Skeletal muscle tissue (tissue), 4 donors: ENCODE measurements around the gene NPIPA2. TPM values are rescaled to one million over a fixed set of nuclear protein-coding genes. Genes with fewer than 3 reads are reported as not detected.
"Not testable (repeated sequence)": the region's sequence is repeated elsewhere in the genome, so short reads cannot be mapped to it uniquely, and the experiment has no call there.

Experiments used
- H3K27ac ChIP-seq: one replicate; pipeline ENCODE4 v1.7.0; 2013; ENCODE audit warnings: mild to moderate bottlenecking, low read depth, low read length, inconsistent platforms
- H3K27me3 ChIP-seq, 3 donors: one replicate each; pipeline ENCODE4 v1.7.0; 2013; ENCODE audit warnings: low read length in 3 of 3; ENCODE audit not compliant: control insufficient read depth in 3 of 3, insufficient read depth in 3 of 3
- H3K36me3 ChIP-seq, 3 donors: one replicate each; pipeline ENCODE4 v1.7.0; 2013; ENCODE audit warnings: low read length in 3 of 3; ENCODE audit not compliant: control insufficient read depth in 3 of 3, insufficient read depth in 3 of 3
- H3K4me1 ChIP-seq, 3 donors: one replicate each; pipeline ENCODE4 v1.7.0; 2013; ENCODE audit warnings: low read length in 3 of 3, mild to moderate bottlenecking in 3 of 3; ENCODE audit not compliant: control insufficient read depth in 3 of 3, insufficient read depth in 3 of 3
- H3K4me3 ChIP-seq, 3 donors: one replicate each; pipeline ENCODE4 v1.7.0; 2013; ENCODE audit warnings: low read length in 3 of 3
- H3K9ac ChIP-seq, 3 donors: one replicate each; pipeline ENCODE4 v1.7.0; 2013; ENCODE audit warnings: low read length in 3 of 3, mild to moderate bottlenecking in 3 of 3, moderate library complexity in 2 of 3, low read depth in 1 of 3
- H3K9me3 ChIP-seq, 3 donors: one replicate each; pipeline ENCODE4 v1.7.0; 2013; ENCODE audit warnings: low read length in 3 of 3; ENCODE audit not compliant: control insufficient read depth in 3 of 3
- total RNA-seq: library from RNA; depleted of rRNA; stranded (reverse); fragments of >200 nt; gene quantifications from one replicate; pipeline ENCODE4 v1.2.3, GENCODE V29; 2014
- donor health status: Osteomylitis.

The NPIPA2 gene
- total RNA-seq = 1.6 TPM

DNA sequence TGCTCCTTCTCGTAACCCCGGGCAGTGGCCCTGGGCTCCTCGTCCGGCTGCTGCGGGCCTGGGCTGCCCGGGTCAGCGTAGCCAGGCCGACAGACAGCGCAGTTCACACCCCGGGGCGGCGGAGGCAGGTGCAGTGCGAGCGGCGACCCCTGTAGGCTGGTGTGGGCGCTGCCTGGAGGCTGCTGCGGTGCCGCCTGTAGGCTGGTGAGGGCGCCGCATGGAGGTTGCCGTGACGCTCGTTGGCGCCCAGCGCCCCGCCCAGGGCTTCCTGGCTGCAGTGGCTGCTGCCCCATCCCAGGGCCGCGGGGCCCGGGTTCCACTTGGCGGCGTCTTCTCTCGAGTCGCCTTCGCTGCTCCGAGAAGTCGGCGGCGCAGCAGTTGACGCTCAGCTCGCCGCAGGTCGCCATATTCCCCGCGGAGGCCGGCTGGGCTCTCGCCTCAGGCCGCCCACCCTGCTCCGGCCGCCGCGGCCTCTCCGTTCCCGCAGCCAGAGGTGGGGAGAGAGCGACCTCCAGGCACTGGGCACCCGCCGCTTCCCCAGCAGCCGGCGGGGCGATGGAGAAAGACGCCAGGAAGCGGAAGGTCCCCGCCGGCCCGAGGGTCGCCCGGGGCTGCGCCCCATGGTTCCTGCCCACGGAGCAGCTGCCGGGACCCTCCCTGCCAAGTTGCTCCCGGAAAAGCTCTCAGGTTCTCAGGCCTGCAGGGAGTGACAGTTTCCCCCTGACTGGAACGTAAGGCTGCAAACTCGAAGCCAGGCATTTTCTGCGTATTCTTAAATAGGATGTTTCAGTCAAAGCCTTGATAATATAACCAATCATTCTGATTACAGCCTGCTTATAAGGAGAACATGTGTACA lies at the start of gene NPIPA2:
Gene NPIPA2, plus strand, starts transcription at position 261 of the 856 bp plus-strand sequence. CDS start 5,533 bp downstream, outside the sequence.
- H3K9ac ChIP-seq, H3K4me1 ChIP-seq, H3K27me3 ChIP-seq, H3K4me3 ChIP-seq, H3K27ac ChIP-seq, H3K36me3 ChIP-seq, H3K9me3 ChIP-seq: not testable (repeated sequence)

GRCh38 chr16:14694129-14694528 lies 48.2 kb upstream of the NPIPA2 start, which contains the start of gene PLA2G10:
Gene PLA2G10, minus strand, starts transcription at chr16:14694308. Its CDS starts 79 bp downstream, at chr16:14694229.
- not testable (repeated sequence) for H3K27ac ChIP-seq, H3K36me3 ChIP-seq, H3K4me1 ChIP-seq, H3K27me3 ChIP-seq, H3K4me3 ChIP-seq, H3K9ac ChIP-seq, H3K9me3 ChIP-seq

- not testable (repeated sequence) for H3K27ac ChIP-seq, H3K9me3 ChIP-seq, H3K9ac ChIP-seq, H3K4me1 ChIP-seq, H3K36me3 ChIP-seq, H3K27me3 ChIP-seq, H3K4me3 ChIP-seq
Measured at GRCh38 chr16:14701859-14702258, 40.5 kb upstream of the NPIPA2 start.

GRCh38 chr16:14702672-14703071 lies 39.7 kb upstream of the NPIPA2 start:
- not testable (repeated sequence) for H3K4me1 ChIP-seq

DNA sequence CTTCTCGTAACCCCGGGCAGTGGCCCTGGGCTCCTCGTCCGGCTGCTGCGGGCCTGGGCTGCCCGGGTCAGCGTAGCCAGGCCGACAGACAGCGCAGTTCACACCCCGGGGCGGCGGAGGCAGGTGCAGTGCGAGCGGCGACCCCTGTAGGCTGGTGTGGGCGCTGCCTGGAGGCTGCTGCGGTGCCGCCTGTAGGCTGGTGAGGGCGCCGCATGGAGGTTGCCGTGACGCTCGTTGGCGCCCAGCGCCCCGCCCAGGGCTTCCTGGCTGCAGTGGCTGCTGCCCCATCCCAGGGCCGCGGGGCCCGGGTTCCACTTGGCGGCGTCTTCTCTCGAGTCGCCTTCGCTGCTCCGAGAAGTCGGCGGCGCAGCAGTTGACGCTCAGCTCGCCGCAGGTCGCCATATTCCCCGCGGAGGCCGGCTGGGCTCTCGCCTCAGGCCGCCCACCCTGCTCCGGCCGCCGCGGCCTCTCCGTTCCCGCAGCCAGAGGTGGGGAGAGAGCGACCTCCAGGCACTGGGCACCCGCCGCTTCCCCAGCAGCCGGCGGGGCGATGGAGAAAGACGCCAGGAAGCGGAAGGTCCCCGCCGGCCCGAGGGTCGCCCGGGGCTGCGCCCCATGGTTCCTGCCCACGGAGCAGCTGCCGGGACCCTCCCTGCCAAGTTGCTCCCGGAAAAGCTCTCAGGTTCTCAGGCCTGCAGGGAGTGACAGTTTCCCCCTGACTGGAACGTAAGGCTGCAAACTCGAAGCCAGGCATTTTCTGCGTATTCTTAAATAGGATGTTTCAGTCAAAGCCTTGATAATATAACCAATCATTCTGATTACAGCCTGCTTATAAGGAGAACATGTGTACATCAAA lies 38.9 kb upstream of the NPIPA2 start, which contains the start of gene NPIPA3:
Gene NPIPA3, plus strand, starts transcription at position 256 of the 856 bp plus-strand sequence. CDS start 5,533 bp downstream, outside the sequence.
- not testable (repeated sequence) for H3K27me3 ChIP-seq, H3K36me3 ChIP-seq, H3K4me1 ChIP-seq, H3K27ac ChIP-seq, H3K4me3 ChIP-seq, H3K9ac ChIP-seq, H3K9me3 ChIP-seq

More at GRCh38 chr16:14702672-14703071, 39.7 kb upstream of the NPIPA2 start:
- H3K4me3 ChIP-seq, H3K9me3 ChIP-seq, H3K27me3 ChIP-seq, H3K27ac ChIP-seq, H3K9ac ChIP-seq, H3K36me3 ChIP-seq: not testable (repeated sequence)

DNA sequence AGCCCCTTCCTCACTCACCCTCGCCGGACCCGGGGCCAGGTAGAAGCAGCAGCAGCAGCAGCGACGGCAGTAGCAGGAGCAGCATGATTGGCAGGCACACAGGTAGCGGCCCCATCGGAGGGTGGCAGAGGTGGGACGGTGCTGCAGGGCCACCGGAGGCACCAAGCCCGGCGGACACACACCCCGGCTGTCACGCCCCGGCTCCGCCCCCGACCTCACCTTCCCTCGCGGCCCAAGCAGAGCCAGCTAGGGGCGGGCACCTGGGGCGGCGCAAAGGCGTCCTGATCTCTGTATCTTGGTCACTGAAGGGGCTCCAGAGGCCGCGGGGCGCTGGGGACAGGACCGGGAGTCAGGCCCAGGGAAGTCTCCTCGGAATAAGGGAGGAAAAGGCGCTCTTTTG lies 9.1 kb upstream of the NPIPA2 start:
- H3K9ac ChIP-seq, H3K36me3 ChIP-seq, H3K4me3 ChIP-seq, H3K4me1 ChIP-seq, H3K27me3 ChIP-seq, H3K27ac ChIP-seq, H3K9me3 ChIP-seq: not testable (repeated sequence)

DNA sequence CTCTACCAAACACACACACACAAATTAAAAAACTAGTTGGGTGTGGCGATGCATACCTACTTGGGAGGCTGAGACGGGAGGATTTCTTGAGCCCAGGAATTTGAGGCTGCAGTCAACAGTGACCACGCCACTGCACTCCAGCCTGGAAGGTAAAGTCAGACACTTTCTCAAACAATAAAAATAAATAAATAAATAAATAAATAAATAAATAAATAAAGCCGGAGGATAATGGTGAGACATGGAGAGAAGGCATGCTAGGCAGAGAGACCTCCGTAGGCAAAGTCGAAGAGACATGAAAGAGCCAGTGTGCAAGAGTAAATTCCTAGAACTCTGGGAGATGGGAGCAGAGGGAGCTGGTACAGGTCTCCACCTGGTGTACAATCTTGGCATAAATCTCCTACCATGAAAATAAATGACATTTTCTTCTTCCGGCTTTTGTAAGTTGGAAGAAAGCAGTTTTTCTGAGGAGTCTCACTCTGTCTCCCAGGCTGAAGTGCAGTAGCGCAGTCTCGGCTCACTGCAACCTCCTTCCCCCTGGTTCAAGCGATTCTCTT lies 1.4 kb upstream of the NPIPA2 start:
- H3K27ac ChIP-seq, H3K36me3 ChIP-seq, H3K4me1 ChIP-seq, H3K27me3 ChIP-seq, H3K9me3 ChIP-seq, H3K9ac ChIP-seq, H3K4me3 ChIP-seq: not testable (repeated sequence)

DNA sequence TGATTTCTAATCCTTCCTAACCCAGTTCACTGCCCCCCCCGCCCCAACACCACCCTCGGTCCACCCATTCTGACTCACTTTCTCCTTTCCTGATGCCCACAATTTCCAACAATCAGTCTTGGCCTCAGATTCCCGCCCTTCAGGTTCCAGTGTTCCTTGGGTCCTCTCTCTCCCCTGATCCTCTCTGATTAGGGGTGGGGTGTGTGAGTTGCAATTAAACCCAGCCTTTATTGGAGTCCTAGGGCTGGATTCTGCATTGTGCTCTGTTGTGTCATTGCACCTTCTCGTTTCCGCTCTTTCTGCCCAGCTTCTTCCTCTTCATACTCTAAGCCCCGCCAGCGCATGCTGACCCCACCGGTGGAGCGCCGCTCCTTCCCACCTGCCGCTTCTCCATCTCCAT lies 539 bp upstream of the NPIPA2 start:
- not testable (repeated sequence) for H3K4me1 ChIP-seq, H3K27me3 ChIP-seq, H3K36me3 ChIP-seq, H3K4me3 ChIP-seq, H3K27ac ChIP-seq, H3K9ac ChIP-seq, H3K9me3 ChIP-seq

GRCh38 chr16:14773654-14774053 lies 31.3 kb downstream of the NPIPA2 start:
- H3K4me1 ChIP-seq, H3K4me3 ChIP-seq, H3K9me3 ChIP-seq, H3K27ac ChIP-seq, H3K27me3 ChIP-seq, H3K9ac ChIP-seq, H3K36me3 ChIP-seq: not testable (repeated sequence)

GRCh38 chr16:14775624-14776023 lies 33.3 kb downstream of the NPIPA2 start:
- H3K4me1 ChIP-seq, H3K9ac ChIP-seq, H3K36me3 ChIP-seq, H3K27me3 ChIP-seq, H3K4me3 ChIP-seq, H3K9me3 ChIP-seq, H3K27ac ChIP-seq: not testable (repeated sequence)
